Upper lobe of left lung (tissue), 6 donors: ENCODE results near the gene GNS. TPM values are rescaled to one million over a fixed set of nuclear protein-coding genes. Genes with fewer than 3 reads are reported as not detected.

Source experiments
- ATAC-seq, 2 donors: fragments of 200-7000 bp; cut with Tn5 transposase; one replicate each; pipeline ENCODE4 v1.9.1; 2022; ENCODE audit warnings: mild to moderate bottlenecking in 2 of 2, moderate library complexity in 2 of 2; ENCODE audit not compliant: low FRiP score in 2 of 2
- DNase-seq, 2 donors: peaks; one replicate each; pipeline ENCODE4 v3.0.0-alpha.2; 2019 to 2020
- H3K27ac ChIP-seq, 4 donors: fragments of 200-600 bp; sonication (generic); one replicate each; pipeline ENCODE4 v1.5.1; 2016 to 2019
- H3K27me3 ChIP-seq, 4 donors: fragments of 200-600 bp; sonication (generic); one replicate each; pipeline ENCODE4 v1.5.1; 2017 to 2019
- H3K36me3 ChIP-seq, 4 donors: fragments of 200-600 bp; sonication (generic); one replicate each; pipeline ENCODE4 v1.5.1; 2016 to 2019
- H3K4me1 ChIP-seq, 4 donors: fragments of 200-600 bp; sonication (generic); one replicate each; pipeline ENCODE4 v1.5.1; 2018 to 2019
- H3K4me3 ChIP-seq, 4 donors: fragments of 200-600 bp; sonication (generic); one replicate each; pipeline ENCODE4 v1.5.1; 2017 to 2019; ENCODE audit warnings: mild to moderate bottlenecking in 2 of 4, moderate library complexity in 1 of 4
- H3K9me3 ChIP-seq, 4 donors: fragments of 200-600 bp; sonication (generic); one replicate each; pipeline ENCODE4 v1.5.1; 2018 to 2019
- CTCF ChIP-seq, 6 experiments: fragments of 450-650 bp in 4 of 6; fragments of 200-600 bp in 2 of 6; sonication (generic) in 2 of 6; IDR thresholded peaks; one replicate each; pipeline ENCODE4 v1.5.1; 2016 to 2019; ENCODE audit warnings: antibody characterized with exemption in 6 of 6
- EP300 ChIP-seq, 4 donors: sonication (generic); formaldehyde crosslinking; IDR thresholded peaks; one replicate each; pipeline ENCODE4 v1.5.1; 2017; ENCODE audit warnings: antibody characterized with exemption in 4 of 4, control low read depth in 2 of 4
- POLR2A ChIP-seq, 4 donors: fragments of 450-650 bp; IDR thresholded peaks; one replicate each; pipeline ENCODE4 v1.5.1; 2016 to 2017; ENCODE audit warnings: antibody characterized with exemption in 4 of 4, mild to moderate bottlenecking in 2 of 4
- POLR2AphosphoS5 ChIP-seq, 2 donors: sonication (generic); formaldehyde crosslinking; IDR thresholded peaks; one replicate each; pipeline ENCODE4 v1.5.1; 2017; ENCODE audit warnings: antibody characterized with exemption in 2 of 2
- WGBS, 2 donors: methylation state at CpG; one replicate each; pipeline ENCODE4 v1.1.5; 2017 to 2018; 5-methylcytosine and 5-hydroxymethylcytosine counted together
- total RNA-seq, 6 donors: library from RNA; depleted of rRNA in 4 of 6; stranded (reverse); fragments of >200 nt in 4 of 6; gene quantifications; one replicate each; pipeline versions ENCODE4 v1.1.0 to v1.2.1, GENCODE V29; 2016 to 2021
- donor health status: DM: no; HTN: no; CAD: no; lungs with moderate emphysema.
- donor health status: DM: no; HTN: yes; CAD: no; lungs with severe emphysema.

The GNS gene
- total RNA-seq, 6 donors from 2014 or later: 43.0 to 201 (median 135) TPM

GRCh38 chr12:64706306-64706705 lies 52.9 kb downstream of the GNS start:
- Histone ChIP-seq H3K4me3 (no peak overlapping the region), H3K9me3 (no peaks in the 10 kb centered on the region), H3K4me1 (peaks cover 0 to 5% (median 0%) of the 10 kb centered on the region in 4 donors), H3K27me3 (no peaks in the 10 kb centered on the region), H3K27ac (no peak overlapping the region), H3K36me3 (no peaks in the 10 kb centered on the region)
- DNase-seq: no peak
- no peak for ATAC-seq
- no peak for TF ChIP-seq EP300 (IDR thresholded peaks at IDR 0.05)
- TF ChIP-seq POLR2A (IDR thresholded peaks at IDR 0.05): no peak
- no peak for TF ChIP-seq CTCF (IDR thresholded peaks at IDR 0.05)
- TF ChIP-seq POLR2AphosphoS5 (IDR thresholded peaks at IDR 0.05): no peak
- WGBS, 2 donors: 30 to 49% methylated on average over 3 of the region's 3 CpGs

GRCh38 chr12:64701283-64701682 lies 57.9 kb downstream of the GNS start:
- peaks cover 0 to 14% (median 0%) of the 10 kb centered on the region in 4 donors for H3K36me3 ChIP-seq
- 74 to 81% methylated on average over 5 of the region's 5 CpGs for WGBS, 2 donors
- H3K27ac ChIP-seq: peak overlapping the region in 2 of 4 donors; percentile 64 to 78
- H3K4me1 ChIP-seq: peaks cover 2 to 18% (median 9%) of the 10 kb centered on the region in 4 donors
- DNase-seq (no peak), ATAC-seq (no peak)
- no peaks in the 10 kb centered on the region for H3K27me3 ChIP-seq
- no peak overlapping the region for H3K4me3 ChIP-seq
- TF ChIP-seq POLR2A (IDR thresholded peaks at IDR 0.05) (no peak), POLR2AphosphoS5 (IDR thresholded peaks at IDR 0.05) (no peak), EP300 (IDR thresholded peaks at IDR 0.05) (no peak), CTCF (IDR thresholded peaks at IDR 0.05) (no peak)
- no peaks in the 10 kb centered on the region for H3K9me3 ChIP-seq

GRCh38 chr12:64700532-64700931 lies 58.7 kb downstream of the GNS start:
- WGBS, 2 donors: 100% methylated on average over 1 of the region's 1 CpG; no CpG with 5 or more reads in 1 of the 2 donors
- Histone ChIP-seq H3K27me3 (no peaks in the 10 kb centered on the region), H3K4me3 (no peak overlapping the region), H3K4me1 (peaks cover 5 to 22% (median 13%) of the 10 kb centered on the region in 4 donors), H3K9me3 (no peaks in the 10 kb centered on the region), H3K36me3 (peaks cover 0 to 19% (median 0%) of the 10 kb centered on the region in 4 donors), H3K27ac (peak overlapping the region; percentile 8 to 78 (median 60))
- TF ChIP-seq POLR2A (IDR thresholded peaks at IDR 0.05) (no peak), EP300 (IDR thresholded peaks at IDR 0.05) (no peak), POLR2AphosphoS5 (IDR thresholded peaks at IDR 0.05) (no peak), CTCF (IDR thresholded peaks at IDR 0.05) (no peak)
- ATAC-seq (no peak), DNase-seq (no peak)

GRCh38 chr12:64699504-64700115 lies 59.6 kb downstream of the GNS start:
- Histone ChIP-seq H3K4me3 (no peak overlapping the region), H3K27me3 (no peaks in the 10 kb centered on the region), H3K27ac (peak overlapping the region; percentile 8 to 78 (median 60)), H3K36me3 (peaks cover 0 to 28% (median 2%) of the 10 kb centered on the region in 4 donors), H3K4me1 (peaks cover 5 to 22% (median 16%) of the 10 kb centered on the region in 4 donors), H3K9me3 (no peaks in the 10 kb centered on the region)
- DNase-seq (peak in 1 of 2 donors; percentile 74), ATAC-seq (peak; percentile 53 to 75)
- WGBS, 2 donors: 54 to 82% methylated on average over 12 of the region's 12 CpGs
- peak; percentile 20 to 76 for TF ChIP-seq POLR2AphosphoS5 (IDR thresholded peaks at IDR 0.05)
- no peak for TF ChIP-seq EP300 (IDR thresholded peaks at IDR 0.05)
- TF ChIP-seq CTCF (IDR thresholded peaks at IDR 0.05): no peak
- no peak for TF ChIP-seq POLR2A (IDR thresholded peaks at IDR 0.05)
